Spleen (tissue), 11 donors: ENCODE data around the gene DNAAF3. TPM values are rescaled to one million over a fixed set of nuclear protein-coding genes. Genes with fewer than 3 reads are reported as not detected.

ENCODE experiments used
- DNase-seq: peaks from one replicate; pipeline ENCODE4 v3.0.0-alpha.2; 2020
- H3K27ac ChIP-seq, 8 donors: fragments of 200-600 bp; sonication (generic) in 7 of 8; 1 replicate in 4 of 8; 2 replicates in 4 of 8; pipeline versions ENCODE4 v1.5.0 to v1.8.0; 2016 to 2021; ENCODE audit warnings: inconsistent platforms in 4 of 8, mild to moderate bottlenecking in 4 of 8, moderate library complexity in 1 of 8
- H3K27me3 ChIP-seq, 7 donors: fragments of 200-600 bp; sonication (generic) in 6 of 7; replicated peaks in 1 of 7; 1 replicate in 4 of 7; 2 replicates in 3 of 7; pipeline versions ENCODE4 v1.5.0 to v1.8.0; 2016 to 2021; ENCODE audit warnings: inconsistent platforms in 3 of 7, mild to moderate bottlenecking in 1 of 7
- H3K36me3 ChIP-seq, 6 donors: fragments of 200-600 bp; sonication (generic) in 5 of 6; 1 replicate in 4 of 6; 2 replicates in 2 of 6; pipeline versions ENCODE4 v1.5.0 to v1.8.0; 2016 to 2021; ENCODE audit warnings: inconsistent platforms in 2 of 6
- H3K4me1 ChIP-seq, 6 donors: fragments of 200-600 bp; sonication (generic) in 5 of 6; 1 replicate in 3 of 6; 2 replicates in 3 of 6; pipeline versions ENCODE4 v1.5.0 to v1.8.0; 2016 to 2021; ENCODE audit warnings: inconsistent platforms in 3 of 6
- H3K4me3 ChIP-seq, 8 donors: fragments of 200-600 bp; sonication (generic) in 7 of 8; 1 replicate in 4 of 8; 2 replicates in 4 of 8; pipeline versions ENCODE4 v1.5.0 to v1.8.0; 2016 to 2021; ENCODE audit warnings: inconsistent platforms in 4 of 8, mild to moderate bottlenecking in 4 of 8, moderate library complexity in 2 of 8
- H3K9me3 ChIP-seq, 8 donors: fragments of 200-600 bp; sonication (generic) in 7 of 8; 1 replicate in 4 of 8; 2 replicates in 4 of 8; pipeline versions ENCODE4 v1.5.0 to v1.8.0; 2016 to 2021; ENCODE audit warnings: inconsistent platforms in 4 of 8
- CTCF ChIP-seq, 11 experiments: fragments of 200-600 bp in 7 of 11; fragments of 450-650 bp in 4 of 11; sonication (generic) in 4 of 11; IDR thresholded peaks in 8 of 11; conservative IDR thresholded peaks in 3 of 11; 1 replicate in 7 of 11; 2 replicates in 4 of 11; pipeline versions ENCODE4 v1.4.0 to v1.8.0; 2016 to 2021; ENCODE audit warnings: antibody characterized with exemption in 11 of 11, inconsistent platforms in 4 of 11, mild to moderate bottlenecking in 1 of 11
- POLR2A ChIP-seq, 3 donors: fragments of 450-650 bp; IDR thresholded peaks; one replicate each; pipeline ENCODE4 v1.5.1; 2017; ENCODE audit warnings: antibody characterized with exemption in 3 of 3, mild to moderate bottlenecking in 1 of 3
- POLR2AphosphoS5 ChIP-seq, 3 donors: sonication (generic); formaldehyde crosslinking; IDR thresholded peaks; one replicate each; pipeline ENCODE4 v1.5.1; 2017; ENCODE audit warnings: antibody characterized with exemption in 3 of 3
- WGBS, 5 donors: extraction: QIAGEN DNeasy Blood & Tissue Kit in 3 of 5; methylation state at CpG; one replicate each; pipeline versions ENCODE4 v1.1.5 to v1.1.7; 2013 to 2018; 5-methylcytosine and 5-hydroxymethylcytosine counted together
- intact Hi-C: fragments of 100-400 bp; cut with DNase I; formaldehyde crosslinking; loops from one replicate; pipeline ENCODE4 v1.15.0; 2023; ENCODE audit warnings: low total_unique reads
- polyA plus RNA-seq, 3 donors: library from polyadenylated mRNA; stranded (reverse); fragments of 200-250 nt; gene quantifications; one replicate each; pipeline ENCODE4 v1.2.1, GENCODE V29; 2013
- total RNA-seq, 7 donors: library from RNA; depleted of rRNA in 3 of 7; stranded (reverse); fragments of >200 nt in 3 of 7; fragmentation: NEBNext Ultra II Directional in 4 of 7; extraction: Animal tissue kit (Norgen Biotek cat#: 25700) in 4 of 7; gene quantifications; one replicate each; pipeline versions ENCODE4 v1.1.0 to v1.2.1, GENCODE V29; 2016 to 2021
- donor health status: healthy with polysubstance abuse.
- donor health status: DM: no; HTN: no; CAD: no; lungs with moderate emphysema.
- donor health status: DM: no; HTN: no; CAD: no.
- donor health status: Bipolar disorder and iron deficiency.
- donor health status: healthy.
- donor health status: DM: no; HTN: no; CAD: no.
- donor health status: DM: yes; HTN: yes; CAD: no.

Gene DNAAF3
- total and polyA plus RNA-seq, 10 donors = 0.28 to 1.1 (median 0.69) TPM; not detected in 2

- 0 to 12% (median 7%) methylated on average over 1 to 3 of the region's 3 CpGs for WGBS, 5 donors
- no peak overlapping the region for H3K27ac ChIP-seq
- no peaks in the 10 kb centered on the region for H3K9me3 ChIP-seq
- peaks cover 0 to 22% (median 7%) of the 10 kb centered on the region in 6 donors for H3K4me1 ChIP-seq
- H3K4me3 ChIP-seq = no peak overlapping the region
- no peak for TF ChIP-seq POLR2A (IDR thresholded peaks at IDR 0.05)
- no peak for TF ChIP-seq CTCF (IDR thresholded peaks at IDR 0.05 in 8 of 11, conservative IDR thresholded peaks at IDR 0.05 in 3 of 11)
- TF ChIP-seq POLR2AphosphoS5 (IDR thresholded peaks at IDR 0.05) = no peak
- intact Hi-C loops = no loop called here
- peaks cover 0 to 93% (median 11%) of the 10 kb centered on the region in 7 donors for H3K27me3 ChIP-seq
- H3K36me3 ChIP-seq = no peaks in the 10 kb centered on the region
- DNase-seq = no peak
Observed at GRCh38 chr19:55134736-55135135, 31.7 kb downstream of the DNAAF3 start.

- TF ChIP-seq CTCF (IDR thresholded peaks at IDR 0.05 in 8 of 11, conservative IDR thresholded peaks at IDR 0.05 in 3 of 11) = no peak
- no peak for TF ChIP-seq POLR2AphosphoS5 (IDR thresholded peaks at IDR 0.05)
- TF ChIP-seq POLR2A (IDR thresholded peaks at IDR 0.05) = no peak
- whole genome bisulfite sequencing, 5 donors = 66 to 79% (median 70%) methylated on average over 24 to 25 of the region's 25 CpGs
- Histone ChIP-seq H3K4me1 (peaks cover 0 to 22% (median 7%) of the 10 kb centered on the region in 6 donors), H3K4me3 (no peak overlapping the region), H3K27ac (peak overlapping the region in 3 of 8 donors; percentile 53 to 56 (median 54)), H3K9me3 (no peaks in the 10 kb centered on the region), H3K27me3 (peaks cover 0 to 93% (median 11%) of the 10 kb centered on the region in 7 donors), H3K36me3 (no peaks in the 10 kb centered on the region)
- DNase-seq = no peak
- intact Hi-C loops = no loop called here
Observed at GRCh38 chr19:55133639-55134444, 32.6 kb downstream of the DNAAF3 start.

- Histone ChIP-seq H3K9me3 (no peaks in the 10 kb centered on the region), H3K27me3 (peaks cover 0 to 80% (median 11%) of the 10 kb centered on the region in 7 donors), H3K4me3 (no peak overlapping the region), H3K27ac (peak overlapping the region in 5 of 8 donors; percentile 15 to 56 (median 53)), H3K36me3 (no peaks in the 10 kb centered on the region), H3K4me1 (peaks cover 0 to 17% (median 7%) of the 10 kb centered on the region in 6 donors)
- no peak for TF ChIP-seq POLR2A (IDR thresholded peaks at IDR 0.05)
- no peak for TF ChIP-seq POLR2AphosphoS5 (IDR thresholded peaks at IDR 0.05)
- peak in 6 of 11 experiments; percentile 11 to 49 (median 32) for TF ChIP-seq CTCF (IDR thresholded peaks at IDR 0.05 in 8 of 11, conservative IDR thresholded peaks at IDR 0.05 in 3 of 11)
- intact Hi-C loops = no loop called here
- WGBS, 5 donors = 20 to 40% (median 33%) methylated on average over 13 to 14 of the region's 14 CpGs
- DNase-seq = no peak
Observed at GRCh38 chr19:55132453-55133129, 33.8 kb downstream of the DNAAF3 start.

- Histone ChIP-seq H3K27ac (no peak overlapping the region), H3K9me3 (no peaks in the 10 kb centered on the region), H3K36me3 (no peaks in the 10 kb centered on the region), H3K4me3 (no peak overlapping the region), H3K4me1 (peaks cover 0 to 17% (median 7%) of the 10 kb centered on the region in 6 donors), H3K27me3 (peaks cover 0 to 70% (median 11%) of the 10 kb centered on the region in 7 donors)
- intact Hi-C loops = no loop called here
- 85 to 92% (median 90%) methylated on average over 15 to 16 of the region's 16 CpGs for WGBS, 5 donors
- no peak for DNase-seq
- no peak for TF ChIP-seq CTCF (IDR thresholded peaks at IDR 0.05 in 8 of 11, conservative IDR thresholded peaks at IDR 0.05 in 3 of 11)
- no peak for TF ChIP-seq POLR2A (IDR thresholded peaks at IDR 0.05)
Observed at GRCh38 chr19:55131421-55131820, 35.0 kb downstream of the DNAAF3 start.
